Measurements from ENCODE around the gene PTPRN2.

GRCh38 chr7:158051776-158052175 is 535.8 kb downstream of the PTPRN2 start:
- TF ChIP-seq, protein P1, sequence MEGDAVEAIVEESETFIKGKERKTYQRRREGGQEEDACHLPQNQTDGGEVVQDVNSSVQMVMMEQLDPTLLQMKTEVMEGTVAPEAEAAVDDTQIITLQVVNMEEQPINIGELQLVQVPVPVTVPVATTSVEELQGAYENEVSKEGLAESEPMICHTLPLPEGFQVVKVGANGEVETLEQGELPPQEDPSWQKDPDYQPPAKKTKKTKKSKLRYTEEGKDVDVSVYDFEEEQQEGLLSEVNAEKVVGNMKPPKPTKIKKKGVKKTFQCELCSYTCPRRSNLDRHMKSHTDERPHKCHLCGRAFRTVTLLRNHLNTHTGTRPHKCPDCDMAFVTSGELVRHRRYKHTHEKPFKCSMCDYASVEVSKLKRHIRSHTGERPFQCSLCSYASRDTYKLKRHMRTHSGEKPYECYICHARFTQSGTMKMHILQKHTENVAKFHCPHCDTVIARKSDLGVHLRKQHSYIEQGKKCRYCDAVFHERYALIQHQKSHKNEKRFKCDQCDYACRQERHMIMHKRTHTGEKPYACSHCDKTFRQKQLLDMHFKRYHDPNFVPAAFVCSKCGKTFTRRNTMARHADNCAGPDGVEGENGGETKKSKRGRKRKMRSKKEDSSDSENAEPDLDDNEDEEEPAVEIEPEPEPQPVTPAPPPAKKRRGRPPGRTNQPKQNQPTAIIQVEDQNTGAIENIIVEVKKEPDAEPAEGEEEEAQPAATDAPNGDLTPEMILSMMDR (IDR thresholded peaks at IDR 0.05): no peak
- no peak for TF ChIP-seq ZFX (IDR thresholded peaks at IDR 0.05; ENCODE audit: borderline replicate concordance)
